OCI-LY1 (cell line): Measurements from ENCODE around the gene EIF1AD.

Experiments used
- EZH2 ChIP-seq: fragments of 200-600 bp; sonication (generic), shearing (Covaris generic); IDR thresholded peaks from 2 replicates; pipeline ENCODE4 v1.8.0; 2017; ENCODE audit warnings: borderline replicate concordance, mixed run types, mild to moderate bottlenecking, antibody characterized with exemption, low read length, moderate library complexity, mixed read lengths
- TF ChIP-seq, protein P1 (sequence below): fragments of 200-600 bp; sonication (generic), shearing (Covaris generic); IDR thresholded peaks from 2 replicates; pipeline ENCODE4 v1.5.1; 2017; ENCODE audit warnings: mild to moderate bottlenecking, antibody characterized with exemption, low read length, moderate library complexity, mixed read lengths

GRCh38 chr11:66008468-66009101 is 6.6 kb upstream of the EIF1AD start:
- no peak for TF ChIP-seq EZH2
- TF ChIP-seq, protein P1, sequence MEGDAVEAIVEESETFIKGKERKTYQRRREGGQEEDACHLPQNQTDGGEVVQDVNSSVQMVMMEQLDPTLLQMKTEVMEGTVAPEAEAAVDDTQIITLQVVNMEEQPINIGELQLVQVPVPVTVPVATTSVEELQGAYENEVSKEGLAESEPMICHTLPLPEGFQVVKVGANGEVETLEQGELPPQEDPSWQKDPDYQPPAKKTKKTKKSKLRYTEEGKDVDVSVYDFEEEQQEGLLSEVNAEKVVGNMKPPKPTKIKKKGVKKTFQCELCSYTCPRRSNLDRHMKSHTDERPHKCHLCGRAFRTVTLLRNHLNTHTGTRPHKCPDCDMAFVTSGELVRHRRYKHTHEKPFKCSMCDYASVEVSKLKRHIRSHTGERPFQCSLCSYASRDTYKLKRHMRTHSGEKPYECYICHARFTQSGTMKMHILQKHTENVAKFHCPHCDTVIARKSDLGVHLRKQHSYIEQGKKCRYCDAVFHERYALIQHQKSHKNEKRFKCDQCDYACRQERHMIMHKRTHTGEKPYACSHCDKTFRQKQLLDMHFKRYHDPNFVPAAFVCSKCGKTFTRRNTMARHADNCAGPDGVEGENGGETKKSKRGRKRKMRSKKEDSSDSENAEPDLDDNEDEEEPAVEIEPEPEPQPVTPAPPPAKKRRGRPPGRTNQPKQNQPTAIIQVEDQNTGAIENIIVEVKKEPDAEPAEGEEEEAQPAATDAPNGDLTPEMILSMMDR: no peak
